K562 (cell line): ENCODE results near the gene ZNF646. TPM values are rescaled to one million over a fixed set of nuclear protein-coding genes. Genes with fewer than 3 reads are reported as not detected.

Experiments used
- ARID2 ChIP-seq: fragments of 450-650 bp; IDR thresholded peaks from 2 replicates; pipeline ENCODE4 v1.6.1; 2017; ENCODE audit warnings: antibody characterized with exemption, mild to moderate bottlenecking
- ATF2 ChIP-seq: sonication (generic); formaldehyde crosslinking; IDR thresholded peaks from 2 replicates; pipeline ENCODE4 v1.8.1; 2022; ENCODE audit warnings: missing genetic modification reagents
- ATF3 ChIP-seq, 2 experiments: fragments of 450-650 bp in 1 of 2; sonication (generic) in 1 of 2; formaldehyde crosslinking in 1 of 2; IDR thresholded peaks in 1 of 2; conservative IDR thresholded peaks in 1 of 2; 2 replicates each; pipeline versions ENCODE4 v1.6.1 to v1.8.1; 2016 to 2023; ENCODE audit warnings: mild to moderate bottlenecking in 2 of 2, moderate library complexity in 2 of 2, inconsistent platforms in 1 of 2, missing genetic modification reagents in 1 of 2
- CBFB ChIP-seq: sonication (generic); formaldehyde crosslinking; IDR thresholded peaks from 2 replicates; pipeline ENCODE4 v1.4.0; 2020; ENCODE audit warnings: mild to moderate bottlenecking, missing genetic modification reagents
- HDAC3 ChIP-seq: fragments of 450-650 bp; IDR thresholded peaks from 2 replicates; pipeline ENCODE4 v1.6.1; 2018; ENCODE audit warnings: borderline replicate concordance, mild to moderate bottlenecking, moderate library complexity; ENCODE audit not compliant: partially characterized antibody
- HMG20B ChIP-seq: fragments of 250-450 bp; sonication (Bioruptor Pico); IDR thresholded peaks from 2 replicates; pipeline ENCODE4 v1.5.0; 2021; ENCODE audit warnings: mild to moderate bottlenecking
- MBD1 ChIP-seq: fragments of 250-450 bp; sonication (Bioruptor Pico); IDR thresholded peaks from 2 replicates; pipeline ENCODE4 v1.8.0; 2022; ENCODE audit warnings: inconsistent platforms
- MNT ChIP-seq, 2 experiments: fragments of 450-650 bp; conservative IDR thresholded peaks; 2 replicates each; pipeline ENCODE4 v1.6.1; 2017; ENCODE audit warnings: mild to moderate bottlenecking in 2 of 2, moderate library complexity in 2 of 2
- POLR2AphosphoS2 ChIP-seq: IDR thresholded peaks from 2 replicates; pipeline ENCODE4 v1.6.1; 2012; ENCODE audit warnings: low read length, improper control_type of control experiment
- PURB ChIP-seq: sonication (generic); formaldehyde crosslinking; IDR thresholded peaks from 2 replicates; pipeline ENCODE4 v1.9.0; 2021; ENCODE audit warnings: low read depth, mild to moderate bottlenecking, missing genetic modification reagents
- SAFB2 ChIP-seq: fragments of 200-400 bp; formaldehyde crosslinking; IDR thresholded peaks from 2 replicates; pipeline ENCODE4 v1.6.1; 2018; ENCODE audit warnings: borderline replicate concordance, low read length, low read depth, moderate library complexity; ENCODE audit not compliant: severe bottlenecking
- SRSF3 ChIP-seq: fragments of 200-400 bp; formaldehyde crosslinking; IDR thresholded peaks from 2 replicates; pipeline ENCODE4 v1.6.1; 2016; ENCODE audit warnings: mild to moderate bottlenecking, low read length, moderate library complexity; ENCODE audit not compliant: insufficient read depth
- ZBTB9 ChIP-seq: fragments of 450-650 bp; formaldehyde crosslinking; IDR thresholded peaks from 2 replicates; pipeline ENCODE4 v1.4.0; 2020; ENCODE audit warnings: mild to moderate bottlenecking, moderate library complexity
- ZC3H8 ChIP-seq: fragments of 450-650 bp; IDR thresholded peaks from 2 replicates; pipeline ENCODE4 v1.6.1; 2017
- ZNF174 ChIP-seq: fragments of 250-450 bp; sonication (Bioruptor Pico); IDR thresholded peaks from 2 replicates; pipeline ENCODE4 v1.4.0; 2020; ENCODE audit warnings: mild to moderate bottlenecking
- ZNF444 ChIP-seq: fragments of 250-450 bp; sonication (Bioruptor Pico); IDR thresholded peaks from 2 replicates; pipeline ENCODE4 v1.4.0; 2020; ENCODE audit warnings: mild to moderate bottlenecking, moderate library complexity
- ZNF449 ChIP-seq: fragments of 250-450 bp; sonication (Bioruptor Pico); IDR thresholded peaks from 2 replicates; pipeline ENCODE4 v1.8.0; 2022; ENCODE audit warnings: moderate library complexity, mild to moderate bottlenecking, inconsistent platforms
- ZNF668 ChIP-seq: fragments of 250-450 bp; sonication (Bioruptor Pico); IDR thresholded peaks from 2 replicates; pipeline ENCODE4 v1.8.0; 2022; ENCODE audit warnings: mild to moderate bottlenecking, inconsistent platforms
- polyA plus RNA-seq, 8 experiments: library from polyadenylated mRNA; depleted of rRNA in 4 of 8; stranded (reverse) in 5 of 8; unstranded in 3 of 8; fragments of >200 nt; fragmentation: Nextera tagmentation in 2 of 8; fragmentation: Illumina TruSeq in 1 of 8; extraction: Ambion mirVana in 2 of 8; extraction: Trizol in 1 of 8; gene quantifications; 2 replicates each; pipeline versions ENCODE4 v1.2.1 to v1.2.3, GENCODE V29; 2011 to 2014; ENCODE audit warnings: inconsistent platforms in 1 of 8, missing spikeins in 1 of 8
- total RNA-seq, 7 experiments: library from RNA; depleted of rRNA in 6 of 7; stranded (reverse); fragments of >200 nt in 6 of 7; fragmentation: Illumina TruSeq in 2 of 7; extraction: Trizol in 2 of 7; gene quantifications; 2 replicates each; pipeline versions ENCODE4 v1.2.1 to v1.2.3, GENCODE V29; 2011 to 2021; ENCODE audit warnings: low replicate concordance in 1 of 7

Gene ZNF646
- total and polyA plus RNA-seq, 9 of the 15 experiments (the other 6 are each of a cell fraction or from before 2014, with no cell fraction given), result 0.08 to 20.6 (median 8.0) TPM

- TF ChIP-seq MNT (conservative IDR thresholded peaks at IDR 0.05) (peak; percentile 62 to 65), ZNF449 (no peak), HMG20B (no peak), SAFB2 (no peak), CBFB (CRISPR knock-in tag) (peak; percentile 49; the same call in 1 of the 2 replicates), MBD1 (CRISPR knock-in tag) (no peak), SRSF3 (no peak), ATF3 (IDR thresholded peaks at IDR 0.05) (no peak), ATF3 (CRISPR knock-in tag; conservative IDR thresholded peaks at IDR 0.05) (no peak), HDAC3 (no peak), ZNF668 (no peak), ZBTB9 (CRISPR knock-in tag) (no peak; the same call in 1 of the 2 replicates), ZNF444 (no peak), POLR2AphosphoS2 (no peak), ZC3H8 (no peak), PURB (no peak), ATF2 (CRISPR knock-in tag) (no peak), ARID2 (no peak), ZNF174 (CRISPR knock-in tag) (no peak)
These were observed 866 bp upstream of the ZNF646 start (continued) for GRCh38 chr16:31073142-31073969.
